ENCODE results near the gene SELENOH.

DNA sequence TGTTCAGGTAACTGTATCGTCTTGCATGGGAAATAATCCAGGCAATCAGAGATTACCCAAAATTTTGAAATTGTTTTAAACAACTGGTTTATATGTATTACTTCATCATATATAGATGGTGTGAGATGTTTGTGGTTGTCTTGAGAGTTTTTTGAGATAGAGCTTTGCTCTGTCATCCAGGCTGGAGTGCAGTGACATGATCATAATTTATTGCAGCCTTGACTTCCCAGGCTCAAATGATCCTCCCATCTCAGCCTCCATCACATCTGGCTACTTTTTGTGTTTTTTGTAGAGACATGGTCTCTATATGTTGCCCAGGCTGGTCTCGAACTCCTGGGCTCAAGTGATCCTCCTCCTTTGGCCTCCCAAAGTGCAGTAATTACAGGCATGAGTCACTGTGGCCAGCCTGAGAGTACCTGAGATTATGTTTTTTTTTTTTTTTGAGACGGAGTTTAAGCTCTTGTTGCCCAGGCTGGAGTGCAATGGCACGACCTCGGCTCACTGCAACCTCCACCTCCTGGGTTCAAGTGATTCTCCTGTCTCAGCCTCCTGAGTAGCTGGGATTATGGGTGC, 31.8 kb downstream of the SELENOH start:
- TF ChIP-seq, protein P1, sequence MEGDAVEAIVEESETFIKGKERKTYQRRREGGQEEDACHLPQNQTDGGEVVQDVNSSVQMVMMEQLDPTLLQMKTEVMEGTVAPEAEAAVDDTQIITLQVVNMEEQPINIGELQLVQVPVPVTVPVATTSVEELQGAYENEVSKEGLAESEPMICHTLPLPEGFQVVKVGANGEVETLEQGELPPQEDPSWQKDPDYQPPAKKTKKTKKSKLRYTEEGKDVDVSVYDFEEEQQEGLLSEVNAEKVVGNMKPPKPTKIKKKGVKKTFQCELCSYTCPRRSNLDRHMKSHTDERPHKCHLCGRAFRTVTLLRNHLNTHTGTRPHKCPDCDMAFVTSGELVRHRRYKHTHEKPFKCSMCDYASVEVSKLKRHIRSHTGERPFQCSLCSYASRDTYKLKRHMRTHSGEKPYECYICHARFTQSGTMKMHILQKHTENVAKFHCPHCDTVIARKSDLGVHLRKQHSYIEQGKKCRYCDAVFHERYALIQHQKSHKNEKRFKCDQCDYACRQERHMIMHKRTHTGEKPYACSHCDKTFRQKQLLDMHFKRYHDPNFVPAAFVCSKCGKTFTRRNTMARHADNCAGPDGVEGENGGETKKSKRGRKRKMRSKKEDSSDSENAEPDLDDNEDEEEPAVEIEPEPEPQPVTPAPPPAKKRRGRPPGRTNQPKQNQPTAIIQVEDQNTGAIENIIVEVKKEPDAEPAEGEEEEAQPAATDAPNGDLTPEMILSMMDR (conservative IDR thresholded peaks at IDR 0.05 in 1 of 2, IDR thresholded peaks at IDR 0.05 in 1 of 2; ENCODE audit: extremely low read depth in 1 of 2, insufficient read depth in 1 of 2, low read depth in 1 of 2, low read length in 2 of 2) = no peak
- no peak for TF ChIP-seq EZH2 (IDR thresholded peaks at IDR 0.05; ENCODE audit: borderline replicate concordance, low read length)
